ENCODE results near the gene CXorf49B.
"Not testable (repeated sequence)": the region's sequence is repeated elsewhere in the genome, so short reads cannot be mapped to it uniquely, and the experiment has no call there.

Gene CXorf49B

DNA sequence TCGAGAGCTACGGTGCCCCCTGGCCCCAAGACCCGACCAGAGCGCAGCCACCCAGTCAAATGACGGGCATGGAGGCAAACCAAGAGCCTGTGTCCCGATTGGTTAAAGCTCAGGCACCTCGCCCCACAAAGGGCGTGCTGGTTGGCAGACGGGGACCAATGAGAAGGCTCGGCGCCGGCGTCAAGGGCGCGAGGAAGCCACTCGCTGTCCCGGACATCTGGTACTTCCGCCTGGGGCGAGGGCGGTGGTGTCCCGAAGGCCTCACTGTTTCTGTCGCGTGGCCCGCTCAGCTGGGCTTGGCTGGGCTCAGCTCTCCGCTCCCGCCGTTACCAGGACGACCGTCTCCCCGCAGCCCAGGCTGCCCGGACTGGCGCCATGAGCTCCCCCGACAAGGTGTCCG lies at the start of gene CXorf49B:
Gene CXorf49B, plus strand, starts transcription at position 301 of the 400 bp plus-strand sequence. Its CDS starts 75 bp downstream, at position 376.
- not testable (repeated sequence) for DNase-seq

DNA sequence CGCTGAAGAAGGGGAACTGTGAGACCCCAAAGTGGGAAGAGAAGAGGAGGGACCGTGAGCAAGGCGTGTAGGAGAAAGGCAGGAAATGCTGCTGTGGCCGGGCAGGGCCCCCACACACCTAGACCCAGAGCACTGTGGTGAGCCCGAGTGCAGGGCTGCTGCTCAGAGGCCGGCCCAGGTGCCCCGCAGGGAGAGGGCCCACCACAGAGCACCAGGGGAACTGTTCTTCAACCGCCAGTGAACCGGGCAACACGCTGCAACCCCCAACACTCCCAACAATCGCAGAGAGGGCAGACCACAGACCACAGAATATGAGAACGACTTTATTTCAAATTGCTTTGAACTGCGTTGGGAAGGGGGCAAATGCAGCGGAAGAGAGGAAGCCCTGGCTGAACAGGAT lies 49.1 kb upstream of the CXorf49B start:
- not testable (repeated sequence) for DNase-seq

DNA sequence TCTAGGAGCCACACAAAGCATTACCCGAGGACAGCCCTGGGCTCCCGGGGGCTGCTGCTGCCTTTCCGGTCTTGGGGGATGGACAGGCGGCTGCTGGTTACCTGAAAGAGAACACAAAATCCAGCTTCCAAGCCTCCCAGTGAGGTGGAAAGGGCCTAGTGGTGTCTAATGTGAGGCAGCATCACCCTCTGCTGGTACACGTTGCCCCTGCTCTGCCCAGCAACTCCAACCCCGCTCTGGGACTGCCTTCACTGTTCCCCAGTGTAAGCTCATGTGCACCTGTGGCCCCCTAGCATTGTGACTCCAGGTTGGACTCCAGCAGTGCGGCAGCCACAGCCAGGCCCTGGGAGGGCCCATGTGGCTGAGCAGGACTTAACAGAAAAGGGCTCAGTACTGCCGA lies 47.6 kb upstream of the CXorf49B start:
- not testable (repeated sequence) for DNase-seq

DNA sequence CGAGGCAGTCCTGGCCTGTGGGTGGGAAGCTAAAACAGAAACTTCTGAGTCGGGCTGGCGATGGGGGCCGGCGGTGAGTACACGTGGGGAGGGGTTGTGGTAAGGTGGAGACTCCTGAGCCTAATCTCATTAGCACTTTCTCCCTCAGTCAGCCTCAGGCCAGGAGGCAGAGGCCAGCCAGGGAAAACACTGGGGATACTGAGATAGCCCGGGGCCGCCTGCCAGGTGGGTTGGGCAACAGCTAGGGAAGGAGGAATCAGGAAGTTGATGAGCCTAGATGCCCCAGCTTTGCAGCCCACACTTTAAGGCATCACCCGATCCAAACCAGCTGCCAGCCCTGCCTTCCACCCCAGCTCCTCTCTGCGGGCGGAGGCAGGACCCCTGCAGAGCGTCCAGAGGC lies 46.8 kb upstream of the CXorf49B start:
- not testable (repeated sequence) for DNase-seq

DNA sequence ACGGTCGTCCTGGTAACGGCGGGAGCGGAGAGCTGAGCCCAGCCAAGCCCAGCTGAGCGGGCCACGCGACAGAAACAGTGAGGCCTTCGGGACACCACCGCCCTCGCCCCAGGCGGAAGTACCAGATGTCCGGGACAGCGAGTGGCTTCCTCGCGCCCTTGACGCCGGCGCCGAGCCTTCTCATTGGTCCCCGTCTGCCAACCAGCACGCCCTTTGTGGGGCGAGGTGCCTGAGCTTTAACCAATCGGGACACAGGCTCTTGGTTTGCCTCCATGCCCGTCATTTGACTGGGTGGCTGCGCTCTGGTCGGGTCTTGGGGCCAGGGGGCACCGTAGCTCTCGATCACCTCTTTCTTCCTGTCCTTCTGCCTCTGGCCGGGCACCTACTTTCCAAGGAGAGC lies 45.0 kb upstream of the CXorf49B start, which contains the start of gene CXorf49:
Gene CXorf49, minus strand, starts transcription at position 101 of the 400 bp plus-strand sequence. CDS start 134 bp downstream, outside the sequence.
- DNase-seq: not testable (repeated sequence)

DNA sequence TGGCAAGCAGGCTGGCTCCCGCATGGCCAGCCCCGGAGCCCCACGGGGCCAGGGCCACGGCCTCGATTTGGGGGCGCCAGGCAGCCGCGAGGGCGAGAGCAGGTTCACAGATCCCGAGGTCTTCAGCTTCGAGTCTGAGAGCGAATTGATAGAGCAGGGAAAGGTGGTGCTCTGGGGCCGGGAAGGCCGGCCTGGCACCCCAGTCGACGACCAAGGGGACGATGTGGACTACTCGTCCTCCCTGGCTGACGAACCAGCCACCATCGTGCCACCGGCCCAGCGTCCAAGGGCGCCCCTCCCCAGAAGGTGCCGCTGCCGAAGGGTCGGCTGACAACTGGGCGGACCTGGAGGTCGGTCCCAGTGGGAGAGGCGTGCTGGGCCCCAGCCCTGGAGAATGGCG lies 44.0 kb upstream of the CXorf49B start:
- DNase-seq: not testable (repeated sequence)

DNA sequence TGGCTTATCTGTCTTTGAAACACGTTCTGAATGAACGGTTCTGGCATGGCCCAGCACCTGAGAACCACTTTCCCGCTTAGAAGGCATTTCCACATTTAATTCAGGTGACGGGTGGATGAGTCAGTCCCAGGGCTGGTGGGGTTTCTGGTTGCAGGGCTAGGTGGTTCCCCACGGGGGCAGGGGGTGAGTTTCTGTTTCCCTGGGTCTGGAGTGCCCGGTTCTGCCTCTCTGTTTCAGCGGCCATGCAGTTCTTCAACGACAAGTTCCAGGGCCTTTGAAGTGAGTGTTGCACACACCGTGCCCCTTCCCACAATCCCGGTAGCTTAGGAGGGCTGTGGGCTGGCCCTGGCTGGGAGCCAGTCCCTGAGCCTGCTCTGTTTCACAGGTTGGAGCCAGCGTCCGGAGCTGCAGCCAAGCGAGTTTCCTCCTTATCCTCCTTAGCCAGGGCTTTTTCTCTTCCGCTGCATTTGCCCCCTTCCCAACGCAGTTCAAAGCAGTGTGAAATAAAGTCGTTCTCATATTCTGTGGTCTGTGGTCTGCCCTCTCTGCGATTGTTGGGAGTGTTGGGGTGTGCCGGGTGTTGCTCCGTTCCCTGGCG lies 42.8 kb upstream of the CXorf49B start:
- not testable (repeated sequence) for DNase-seq

DNA sequence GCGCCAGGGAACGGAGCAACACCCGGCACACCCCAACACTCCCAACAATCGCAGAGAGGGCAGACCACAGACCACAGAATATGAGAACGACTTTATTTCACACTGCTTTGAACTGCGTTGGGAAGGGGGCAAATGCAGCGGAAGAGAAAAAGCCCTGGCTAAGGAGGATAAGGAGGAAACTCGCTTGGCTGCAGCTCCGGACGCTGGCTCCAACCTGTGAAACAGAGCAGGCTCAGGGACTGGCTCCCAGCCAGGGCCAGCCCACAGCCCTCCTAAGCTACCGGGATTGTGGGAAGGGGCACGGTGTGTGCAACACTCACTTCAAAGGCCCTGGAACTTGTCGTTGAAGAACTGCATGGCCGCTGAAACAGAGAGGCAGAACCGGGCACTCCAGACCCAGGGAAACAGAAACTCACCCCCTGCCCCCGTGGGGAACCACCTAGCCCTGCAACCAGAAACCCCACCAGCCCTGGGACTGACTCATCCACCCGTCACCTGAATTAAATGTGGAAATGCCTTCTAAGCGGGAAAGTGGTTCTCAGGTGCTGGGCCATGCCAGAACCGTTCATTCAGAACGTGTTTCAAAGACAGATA lies 2.4 kb upstream of the CXorf49B start:
- DNase-seq: not testable (repeated sequence)

DNA sequence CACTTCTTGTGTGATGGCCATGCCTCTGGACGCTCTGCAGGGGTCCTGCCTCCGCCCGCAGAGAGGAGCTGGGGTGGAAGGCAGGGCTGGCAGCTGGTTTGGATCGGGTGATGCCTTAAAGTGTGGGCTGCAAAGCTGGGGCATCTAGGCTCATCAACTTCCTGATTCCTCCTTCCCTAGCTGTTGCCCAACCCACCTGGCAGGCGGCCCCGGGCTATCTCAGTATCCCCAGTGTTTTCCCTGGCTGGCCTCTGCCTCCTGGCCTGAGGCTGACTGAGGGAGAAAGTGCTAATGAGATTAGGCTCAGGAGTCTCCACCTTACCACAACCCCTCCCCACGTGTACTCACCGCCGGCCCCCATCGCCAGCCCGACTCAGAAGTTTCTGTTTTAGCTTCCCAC lies 1.7 kb downstream of the CXorf49B start:
- not testable (repeated sequence) for DNase-seq

DNA sequence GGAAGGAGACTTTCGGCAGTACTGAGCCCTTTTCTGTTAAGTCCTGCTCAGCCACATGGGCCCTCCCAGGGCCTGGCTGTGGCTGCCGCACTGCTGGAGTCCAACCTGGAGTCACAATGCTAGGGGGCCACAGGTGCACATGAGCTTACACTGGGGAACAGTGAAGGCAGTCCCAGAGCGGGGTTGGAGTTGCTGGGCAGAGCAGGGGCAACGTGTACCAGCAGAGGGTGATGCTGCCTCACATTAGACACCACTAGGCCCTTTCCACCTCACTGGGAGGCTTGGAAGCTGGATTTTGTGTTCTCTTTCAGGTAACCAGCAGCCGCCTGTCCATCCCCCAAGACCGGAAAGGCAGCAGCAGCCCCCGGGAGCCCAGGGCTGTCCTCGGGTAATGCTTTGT lies 2.5 kb downstream of the CXorf49B start:
- DNase-seq: not testable (repeated sequence)

DNA sequence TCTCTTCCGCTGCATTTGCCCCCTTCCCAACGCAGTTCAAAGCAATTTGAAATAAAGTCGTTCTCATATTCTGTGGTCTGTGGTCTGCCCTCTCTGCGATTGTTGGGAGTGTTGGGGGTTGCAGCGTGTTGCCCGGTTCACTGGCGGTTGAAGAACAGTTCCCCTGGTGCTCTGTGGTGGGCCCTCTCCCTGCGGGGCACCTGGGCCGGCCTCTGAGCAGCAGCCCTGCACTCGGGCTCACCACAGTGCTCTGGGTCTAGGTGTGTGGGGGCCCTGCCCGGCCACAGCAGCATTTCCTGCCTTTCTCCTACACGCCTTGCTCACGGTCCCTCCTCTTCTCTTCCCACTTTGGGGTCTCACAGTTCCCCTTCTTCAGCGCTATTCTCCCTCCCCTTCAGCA lies 4.0 kb downstream of the CXorf49B start:
- not testable (repeated sequence) for DNase-seq

DNA sequence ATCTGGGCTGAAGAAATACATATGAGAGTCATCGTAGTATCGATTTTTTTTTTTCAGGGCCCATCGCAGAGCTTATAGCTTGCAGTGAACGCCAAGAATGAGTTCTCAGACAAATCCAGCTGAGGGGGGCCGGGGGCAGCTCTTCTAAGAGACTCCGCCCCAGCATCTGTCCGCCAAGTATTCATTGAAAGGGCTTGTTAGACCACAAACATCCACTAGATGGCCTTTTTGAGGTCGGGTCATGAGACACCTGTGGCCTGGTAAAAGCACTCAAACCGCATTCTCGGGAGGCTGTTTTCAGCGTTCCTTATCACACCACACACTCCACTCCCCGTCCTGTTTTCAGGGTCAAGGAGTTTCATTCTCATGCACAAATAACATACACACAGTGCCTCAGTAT lies 15.2 kb downstream of the CXorf49B start:
- DNase-seq: not testable (repeated sequence)

DNA sequence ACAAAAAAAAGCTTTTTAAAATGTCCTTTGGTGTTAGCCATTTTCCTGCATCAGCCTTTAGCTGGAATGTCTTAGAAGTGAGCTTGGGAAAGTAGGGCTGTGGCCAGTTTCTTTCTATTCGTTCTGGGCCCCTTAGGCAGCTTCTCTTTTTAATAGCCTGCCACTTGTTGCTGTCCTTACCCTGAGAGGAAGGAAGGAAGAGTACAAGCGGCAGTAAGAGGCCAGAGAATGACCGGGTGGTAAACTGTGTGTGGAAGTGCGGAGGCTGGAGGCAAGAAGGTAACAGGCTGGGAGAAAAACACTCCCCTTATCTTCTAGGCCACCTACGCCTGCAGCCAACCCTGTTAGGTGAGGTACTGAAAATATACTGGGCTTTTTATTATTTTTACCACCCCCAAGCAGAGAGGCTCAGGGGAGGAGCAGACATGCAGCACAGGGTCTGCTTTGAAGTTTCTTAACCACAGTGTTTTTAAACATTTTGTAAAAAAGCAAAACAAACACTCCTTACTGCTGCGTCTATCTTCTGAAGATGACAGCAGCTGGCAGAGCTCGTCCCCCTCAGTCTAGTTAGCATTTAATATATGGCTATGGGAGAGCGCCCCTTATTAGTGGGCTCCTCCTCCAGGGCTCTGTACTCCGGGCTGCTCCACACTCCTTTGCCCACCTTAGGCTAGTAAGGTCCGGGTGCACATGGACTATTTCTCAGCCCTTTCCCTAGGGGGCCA lies 19.2 kb downstream of the CXorf49B start:
- not testable (repeated sequence) for DNase-seq

DNA sequence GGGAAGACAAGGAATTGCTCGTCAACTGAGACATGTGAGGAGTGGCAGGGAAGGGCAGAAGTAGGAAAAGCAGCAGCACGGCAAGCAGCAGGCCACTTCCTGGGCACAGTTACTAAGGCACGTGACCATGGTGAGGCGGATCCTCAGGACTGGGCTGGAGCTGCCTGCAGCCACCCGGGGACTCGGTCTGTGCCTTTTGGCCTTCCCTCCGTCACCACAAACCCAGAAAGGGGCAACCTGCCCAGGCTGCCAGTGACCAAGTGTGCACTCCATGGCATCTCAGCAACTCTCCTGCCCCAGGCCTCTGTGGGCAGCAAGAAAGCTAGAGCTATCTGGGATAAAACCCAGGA lies 19.8 kb downstream of the CXorf49B start:
- not testable (repeated sequence) for DNase-seq

DNA sequence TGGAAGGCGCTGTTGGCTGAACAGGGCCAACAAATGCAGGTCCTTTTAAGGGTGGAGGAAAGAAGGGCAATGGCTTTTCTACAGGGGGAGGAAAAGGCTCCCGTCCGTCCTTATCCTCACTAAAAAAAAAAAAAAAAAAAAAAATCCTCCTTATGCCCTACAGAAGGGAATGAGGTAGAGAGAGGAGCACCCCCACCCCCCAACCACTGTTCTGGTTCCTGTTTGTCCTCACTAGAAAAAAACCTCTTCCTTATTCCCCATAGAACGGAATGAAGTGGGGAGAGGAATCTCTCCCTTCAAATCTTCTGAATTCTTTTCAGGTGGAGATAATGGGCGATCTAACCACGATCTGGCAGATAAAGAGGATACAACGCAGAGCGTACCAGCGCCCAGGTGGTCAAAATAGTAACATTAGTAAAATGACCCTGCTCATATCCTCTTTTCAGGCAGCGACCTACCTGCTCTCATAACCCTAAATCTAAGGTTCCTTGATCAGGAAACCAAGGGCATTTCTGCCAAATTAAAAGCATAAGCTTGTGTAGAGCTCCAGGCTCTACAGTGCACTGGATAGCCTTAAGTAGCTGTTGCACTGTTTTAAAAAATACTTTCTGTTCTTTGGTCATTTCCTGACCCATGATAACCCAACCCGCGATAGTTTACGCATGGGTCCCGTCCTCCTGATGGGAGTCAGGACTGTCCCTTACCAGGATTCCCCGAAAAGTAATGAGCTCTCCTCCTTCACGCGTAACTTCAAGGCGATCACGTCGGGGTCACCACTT lies 20.6 kb downstream of the CXorf49B start:
- not testable (repeated sequence) for DNase-seq

DNA sequence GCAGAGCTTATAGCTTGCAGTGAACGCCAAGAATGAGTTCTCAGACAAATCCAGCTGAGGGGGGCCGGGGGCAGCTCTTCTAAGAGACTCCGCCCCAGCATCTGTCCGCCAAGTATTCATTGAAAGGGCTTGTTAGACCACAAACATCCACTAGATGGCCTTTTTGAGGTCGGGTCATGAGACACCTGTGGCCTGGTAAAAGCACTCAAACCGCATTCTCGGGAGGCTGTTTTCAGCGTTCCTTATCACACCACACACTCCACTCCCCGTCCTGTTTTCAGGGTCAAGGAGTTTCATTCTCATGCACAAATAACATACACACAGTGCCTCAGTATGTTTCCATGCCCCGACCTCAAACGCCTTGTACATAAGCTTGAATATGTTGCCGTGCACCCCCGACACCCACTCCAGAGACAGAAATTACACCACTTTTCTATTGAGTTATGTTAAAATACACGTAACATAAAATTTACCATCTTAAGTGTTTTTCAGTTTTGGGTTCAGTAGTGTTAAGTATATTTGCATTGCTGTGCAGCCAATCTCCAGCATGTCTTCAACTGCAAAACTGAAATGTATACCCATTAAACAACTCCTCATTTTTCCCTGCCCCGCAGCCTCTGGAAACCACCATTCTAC lies 21.3 kb downstream of the CXorf49B start:
- not testable (repeated sequence) for DNase-seq

DNA sequence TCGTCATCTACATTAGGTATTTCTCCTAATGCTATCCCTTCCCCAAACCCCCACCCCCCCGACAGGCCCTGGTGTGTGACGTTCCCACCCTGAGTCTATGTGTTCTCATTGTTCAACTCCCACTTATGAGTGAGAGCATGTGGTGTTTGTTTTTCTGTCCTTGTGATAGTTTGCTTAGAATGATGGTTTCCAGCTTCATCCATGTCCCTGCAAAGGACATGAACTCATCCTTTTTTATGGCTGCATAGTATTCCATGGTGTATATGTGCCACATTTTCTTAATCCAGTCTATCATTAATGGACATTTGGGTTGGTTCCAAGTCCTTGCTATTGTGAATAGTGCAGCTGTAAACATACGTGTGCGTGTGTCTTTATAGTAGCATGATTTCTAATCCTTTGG lies 43.3 kb downstream of the CXorf49B start:
- not testable (repeated sequence) for DNase-seq

DNA sequence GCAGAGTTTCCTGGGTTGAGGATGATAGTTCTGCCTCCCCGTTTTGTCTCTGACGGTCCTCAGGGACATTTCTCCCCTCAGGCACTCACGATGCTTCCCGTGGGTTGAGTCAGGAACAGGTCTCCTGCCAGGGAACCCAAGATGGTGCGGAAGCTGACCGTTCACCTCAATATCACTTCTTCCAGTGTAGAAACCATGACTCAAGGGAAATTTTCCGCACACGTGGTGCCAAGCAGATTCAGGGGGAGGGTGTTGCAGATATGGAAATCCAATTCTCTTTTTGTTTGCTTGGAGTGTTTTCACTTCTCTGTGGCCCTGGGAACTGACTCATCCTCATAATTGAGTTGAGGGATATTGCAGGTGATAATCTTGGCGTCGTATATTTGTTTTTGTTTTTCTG lies 46.7 kb downstream of the CXorf49B start:
- no peak for DNase-seq

DNA sequence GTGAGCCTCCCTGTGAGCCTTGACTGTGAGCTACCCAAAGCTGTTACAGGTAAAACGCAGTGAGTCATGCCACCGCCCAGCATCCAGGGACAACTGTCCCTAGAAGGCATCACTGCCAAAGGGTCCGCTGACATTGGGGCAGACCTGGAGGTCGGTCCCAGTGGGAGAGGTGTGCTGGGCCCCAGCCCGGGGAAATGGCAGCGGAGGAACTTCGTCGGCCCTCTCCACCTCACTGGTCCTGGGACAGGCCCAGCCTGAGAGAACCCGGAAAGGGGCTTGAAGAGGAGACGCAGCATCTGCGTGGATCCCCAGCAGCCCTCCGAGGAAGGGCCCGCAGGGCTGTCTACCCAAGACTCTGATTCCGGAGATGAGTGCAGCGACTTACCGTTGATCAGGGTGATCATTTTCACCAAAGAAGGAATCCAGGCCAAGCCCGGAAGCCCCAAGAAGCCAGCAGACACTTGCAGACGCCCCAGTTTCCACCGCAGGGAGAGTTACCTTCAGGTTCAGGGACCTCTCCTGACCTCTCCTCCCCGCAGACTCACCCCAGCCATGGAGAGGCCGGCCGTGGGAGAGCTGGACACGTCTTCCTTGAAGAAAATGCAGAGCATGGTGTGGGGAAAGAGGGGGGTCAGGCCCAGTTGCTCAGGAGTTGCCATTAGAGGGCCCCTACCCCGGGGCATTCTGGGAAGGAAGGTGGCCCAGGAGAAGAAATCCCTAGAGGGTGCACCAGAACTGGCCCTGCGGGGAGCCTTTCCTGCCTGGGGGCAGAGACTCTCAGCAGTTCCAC lies 51.2 kb downstream of the CXorf49B start:
- no peak for DNase-seq

DNA sequence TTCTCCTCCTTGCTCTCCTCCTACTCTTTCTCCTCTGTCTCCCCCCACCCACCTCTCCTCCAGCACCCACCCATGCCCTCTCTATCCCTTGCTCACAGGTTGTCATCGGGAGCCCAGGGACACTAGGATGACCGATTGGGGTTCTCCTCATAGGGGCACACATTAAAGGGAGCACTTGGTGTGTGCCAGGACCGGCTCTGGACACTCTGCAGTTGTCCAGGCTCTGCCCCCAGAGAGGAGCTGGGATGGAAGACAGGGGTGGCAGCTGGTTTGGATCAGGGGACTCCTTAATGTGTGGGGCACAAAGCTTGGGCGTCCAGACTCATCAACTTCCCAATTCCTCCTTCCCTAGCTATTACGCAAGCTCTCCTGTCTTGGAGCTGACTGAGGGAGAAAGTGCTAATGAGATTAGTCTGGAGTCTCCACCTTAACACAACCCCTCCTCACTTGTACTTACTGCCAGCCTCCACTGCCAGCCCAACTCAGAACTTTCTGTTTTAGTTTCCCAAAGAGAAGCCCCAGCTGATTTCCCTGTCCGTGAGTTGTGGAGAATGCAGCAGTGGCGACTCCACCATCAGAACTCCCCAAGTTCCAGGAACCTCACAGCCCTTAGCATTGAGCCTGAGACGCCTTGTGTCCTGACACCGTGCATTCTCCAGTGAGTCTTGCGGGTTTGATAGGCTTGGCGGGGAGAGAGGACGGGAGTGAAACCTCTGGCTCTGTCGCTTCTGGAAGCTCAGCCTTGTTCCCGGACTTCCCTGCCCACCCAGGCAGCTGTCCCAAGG lies 52.2 kb downstream of the CXorf49B start:
- DNase-seq: no peak

DNA sequence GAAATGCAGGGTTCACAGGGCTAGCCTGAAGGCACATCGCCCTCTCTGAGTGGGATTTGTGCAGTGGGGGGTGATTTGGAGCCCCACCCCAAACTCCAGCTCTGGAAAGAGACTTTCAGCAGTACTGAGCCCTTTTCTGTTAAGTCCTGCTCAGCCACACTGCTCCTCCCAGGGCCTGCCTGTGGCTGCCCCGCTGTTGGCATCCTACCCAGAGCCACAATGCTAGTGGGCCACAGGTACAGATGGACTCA lies 52.7 kb downstream of the CXorf49B start:
- DNase-seq: no peak

Measured in NK-92 treated with Interleukin-12 subunit alpha and Interleukin-12 subunit beta, amount 100 ng/mL, for 24 hours (cell line).